ENCODE results near the gene CTSS. TPM values are rescaled to one million over a fixed set of nuclear protein-coding genes. Genes with fewer than 3 reads are reported as not detected.

The CTSS gene
- polyA plus RNA-seq, 1 donor from 2014 or later, result 3.2 TPM

DNA sequence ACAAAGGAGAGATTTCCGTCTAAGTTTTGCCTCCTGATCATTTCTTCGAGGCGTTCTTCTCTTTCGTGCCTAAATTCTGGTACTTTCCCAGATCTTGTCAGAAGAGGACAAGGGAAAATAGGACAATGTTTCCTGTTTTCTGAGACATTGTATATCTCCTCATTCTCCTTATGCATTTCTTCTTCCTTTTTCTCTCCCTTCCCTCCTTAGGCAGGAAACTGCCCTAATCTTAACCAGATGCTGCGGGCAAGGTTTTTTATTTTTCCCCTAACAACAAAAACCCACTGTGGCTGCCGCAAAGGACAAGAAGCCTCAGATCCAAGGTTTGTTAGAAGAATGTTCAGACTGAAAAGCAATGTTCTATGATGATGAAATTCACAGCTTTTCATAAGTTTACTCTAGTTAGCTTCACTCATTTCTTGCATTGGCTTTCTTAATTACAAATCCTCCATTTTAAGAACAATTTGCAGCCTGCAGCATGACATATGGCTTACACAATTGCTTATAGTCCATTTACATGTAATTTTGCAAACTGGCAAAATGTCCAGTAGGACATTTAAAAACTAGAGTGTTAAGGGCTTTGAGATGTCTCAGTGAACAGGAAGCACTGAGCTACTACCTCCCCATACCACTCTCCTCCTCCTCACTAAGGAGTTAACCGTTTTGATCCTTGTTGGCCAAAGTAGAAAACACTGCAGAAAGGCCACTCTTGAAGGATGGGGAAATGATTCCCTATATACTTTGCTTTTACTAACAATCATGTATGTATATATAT is 41.9 kb upstream of the CTSS start:
- Histone ChIP-seq H3K9me3 (ENCODE audit: low read length) (no peaks in the 10 kb centered on the region), H2AFZ (ENCODE audit: low read depth, low read length) (no peak overlapping the region), H3K4me2 (ENCODE audit: low read length) (no peak overlapping the region), H3K79me2 (replicated peaks; ENCODE audit: insufficient read depth, low read length) (no peaks in the 10 kb centered on the region), H4K20me1 (ENCODE audit: insufficient read depth) (no peaks in the 10 kb centered on the region), H3K27me3 (ENCODE audit: insufficient read depth, low read depth, low read length) (no peaks in the 10 kb centered on the region), H3K9ac (ENCODE audit: low read length) (no peak overlapping the region), H3K9me2 (ENCODE audit: insufficient read depth, low read length) (no peaks in the 10 kb centered on the region), H3K27ac (ENCODE audit: low read length) (no peak overlapping the region), H3F3A (ENCODE audit: insufficient read depth, low read length, poor library complexity, severe bottlenecking) (no peaks in the 10 kb centered on the region), H3K36me3 (ENCODE audit: insufficient read depth, low read length) (peaks cover 3% of the 10 kb centered on the region), H3K4me3 (ENCODE audit: low read length) (no peak overlapping the region)
- TF ChIP-seq, protein P1, sequence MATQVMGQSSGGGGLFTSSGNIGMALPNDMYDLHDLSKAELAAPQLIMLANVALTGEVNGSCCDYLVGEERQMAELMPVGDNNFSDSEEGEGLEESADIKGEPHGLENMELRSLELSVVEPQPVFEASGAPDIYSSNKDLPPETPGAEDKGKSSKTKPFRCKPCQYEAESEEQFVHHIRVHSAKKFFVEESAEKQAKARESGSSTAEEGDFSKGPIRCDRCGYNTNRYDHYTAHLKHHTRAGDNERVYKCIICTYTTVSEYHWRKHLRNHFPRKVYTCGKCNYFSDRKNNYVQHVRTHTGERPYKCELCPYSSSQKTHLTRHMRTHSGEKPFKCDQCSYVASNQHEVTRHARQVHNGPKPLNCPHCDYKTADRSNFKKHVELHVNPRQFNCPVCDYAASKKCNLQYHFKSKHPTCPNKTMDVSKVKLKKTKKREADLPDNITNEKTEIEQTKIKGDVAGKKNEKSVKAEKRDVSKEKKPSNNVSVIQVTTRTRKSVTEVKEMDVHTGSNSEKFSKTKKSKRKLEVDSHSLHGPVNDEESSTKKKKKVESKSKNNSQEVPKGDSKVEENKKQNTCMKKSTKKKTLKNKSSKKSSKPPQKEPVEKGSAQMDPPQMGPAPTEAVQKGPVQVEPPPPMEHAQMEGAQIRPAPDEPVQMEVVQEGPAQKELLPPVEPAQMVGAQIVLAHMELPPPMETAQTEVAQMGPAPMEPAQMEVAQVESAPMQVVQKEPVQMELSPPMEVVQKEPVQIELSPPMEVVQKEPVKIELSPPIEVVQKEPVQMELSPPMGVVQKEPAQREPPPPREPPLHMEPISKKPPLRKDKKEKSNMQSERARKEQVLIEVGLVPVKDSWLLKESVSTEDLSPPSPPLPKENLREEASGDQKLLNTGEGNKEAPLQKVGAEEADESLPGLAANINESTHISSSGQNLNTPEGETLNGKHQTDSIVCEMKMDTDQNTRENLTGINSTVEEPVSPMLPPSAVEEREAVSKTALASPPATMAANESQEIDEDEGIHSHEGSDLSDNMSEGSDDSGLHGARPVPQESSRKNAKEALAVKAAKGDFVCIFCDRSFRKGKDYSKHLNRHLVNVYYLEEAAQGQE (IDR thresholded peaks at IDR 0.05; ENCODE audit: borderline replicate concordance), result no peak
- TF ChIP-seq POLR2AphosphoS5 (IDR thresholded peaks at IDR 0.05) (no peak), RAD21 (conservative IDR thresholded peaks at IDR 0.05) (no peak), SMC3 (conservative IDR thresholded peaks at IDR 0.05; ENCODE audit: poor library complexity) (no peak), TAF1 (IDR thresholded peaks at IDR 0.05; ENCODE audit: low read depth) (no peak), EP300 (conservative IDR thresholded peaks at IDR 0.05; ENCODE audit: poor library complexity, severe bottlenecking) (no peak), EZH2 (IDR thresholded peaks at IDR 0.05; ENCODE audit: borderline replicate concordance, insufficient read depth, low read length, poor library complexity, severe bottlenecking) (no peak), MXI1 (conservative IDR thresholded peaks at IDR 0.05; ENCODE audit: poor library complexity, severe bottlenecking) (no peak)
- TF ChIP-seq, protein P2, sequence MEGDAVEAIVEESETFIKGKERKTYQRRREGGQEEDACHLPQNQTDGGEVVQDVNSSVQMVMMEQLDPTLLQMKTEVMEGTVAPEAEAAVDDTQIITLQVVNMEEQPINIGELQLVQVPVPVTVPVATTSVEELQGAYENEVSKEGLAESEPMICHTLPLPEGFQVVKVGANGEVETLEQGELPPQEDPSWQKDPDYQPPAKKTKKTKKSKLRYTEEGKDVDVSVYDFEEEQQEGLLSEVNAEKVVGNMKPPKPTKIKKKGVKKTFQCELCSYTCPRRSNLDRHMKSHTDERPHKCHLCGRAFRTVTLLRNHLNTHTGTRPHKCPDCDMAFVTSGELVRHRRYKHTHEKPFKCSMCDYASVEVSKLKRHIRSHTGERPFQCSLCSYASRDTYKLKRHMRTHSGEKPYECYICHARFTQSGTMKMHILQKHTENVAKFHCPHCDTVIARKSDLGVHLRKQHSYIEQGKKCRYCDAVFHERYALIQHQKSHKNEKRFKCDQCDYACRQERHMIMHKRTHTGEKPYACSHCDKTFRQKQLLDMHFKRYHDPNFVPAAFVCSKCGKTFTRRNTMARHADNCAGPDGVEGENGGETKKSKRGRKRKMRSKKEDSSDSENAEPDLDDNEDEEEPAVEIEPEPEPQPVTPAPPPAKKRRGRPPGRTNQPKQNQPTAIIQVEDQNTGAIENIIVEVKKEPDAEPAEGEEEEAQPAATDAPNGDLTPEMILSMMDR (IDR thresholded peaks at IDR 0.05; ENCODE audit: poor library complexity, severe bottlenecking), result no peak

DNA sequence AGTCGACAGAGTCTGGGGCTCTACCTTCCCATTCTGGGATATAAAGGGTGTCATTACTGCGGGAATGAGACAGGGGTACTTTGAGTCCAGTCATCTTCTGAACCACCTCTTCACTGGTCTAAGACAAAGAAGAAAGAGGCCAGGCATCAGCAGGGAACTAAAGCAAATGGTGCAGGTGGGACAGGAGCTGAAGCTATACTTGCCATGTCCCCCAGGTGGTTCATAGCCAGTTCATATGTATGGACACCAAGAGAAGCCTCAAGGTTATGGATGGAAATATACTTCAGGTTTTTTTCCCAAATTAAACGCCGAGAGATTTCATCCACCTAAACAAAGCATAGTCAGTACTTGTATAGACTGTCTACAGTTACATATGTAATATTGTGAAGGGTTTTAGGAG is 40.3 kb upstream of the CTSS start:
- Histone ChIP-seq H3K4me3 (ENCODE audit: low read length) (no peak overlapping the region), H3K4me2 (ENCODE audit: low read length) (no peak overlapping the region), H3K9ac (ENCODE audit: low read length) (no peak overlapping the region)

More for the DNA sequence above, 40.3 kb upstream of the CTSS start:
- no peaks in the 10 kb centered on the region for H4K20me1 ChIP-seq (ENCODE audit: insufficient read depth)
- no peak overlapping the region for H3K27ac ChIP-seq (ENCODE audit: low read length)
- H3K9me3 ChIP-seq (ENCODE audit: low read length), result no peaks in the 10 kb centered on the region
- no peaks in the 10 kb centered on the region for H3K9me2 ChIP-seq (ENCODE audit: insufficient read depth, low read length)
- H2AFZ ChIP-seq (ENCODE audit: low read depth, low read length), result no peak overlapping the region
- no peaks in the 10 kb centered on the region for H3K79me2 ChIP-seq (replicated peaks; ENCODE audit: insufficient read depth, low read length)
- no peaks in the 10 kb centered on the region for H3K27me3 ChIP-seq (ENCODE audit: insufficient read depth, low read depth, low read length)
- H3F3A ChIP-seq (ENCODE audit: insufficient read depth, low read length, poor library complexity, severe bottlenecking), result no peaks in the 10 kb centered on the region
- TF ChIP-seq SMC3 (conservative IDR thresholded peaks at IDR 0.05; ENCODE audit: poor library complexity) (no peak), MXI1 (conservative IDR thresholded peaks at IDR 0.05; ENCODE audit: poor library complexity, severe bottlenecking) (no peak), POLR2AphosphoS5 (IDR thresholded peaks at IDR 0.05) (no peak), RAD21 (conservative IDR thresholded peaks at IDR 0.05) (no peak), EZH2 (IDR thresholded peaks at IDR 0.05; ENCODE audit: borderline replicate concordance, insufficient read depth, low read length, poor library complexity, severe bottlenecking) (no peak), EP300 (conservative IDR thresholded peaks at IDR 0.05; ENCODE audit: poor library complexity, severe bottlenecking) (no peak), TAF1 (IDR thresholded peaks at IDR 0.05; ENCODE audit: low read depth) (no peak)
- TF ChIP-seq, protein P1 (IDR thresholded peaks at IDR 0.05; ENCODE audit: borderline replicate concordance), result no peak
- TF ChIP-seq, protein P2 (IDR thresholded peaks at IDR 0.05; ENCODE audit: poor library complexity, severe bottlenecking), result no peak
- no peaks in the 10 kb centered on the region for H3K36me3 ChIP-seq (ENCODE audit: insufficient read depth, low read length)

Measured in neural cell (in vitro differentiated cells).